GM23338 (cell line): ENCODE measurements around the gene SLC26A1. TPM values are rescaled to one million over a fixed set of nuclear protein-coding genes. Genes with fewer than 3 reads are reported as not detected.

Experiments
- ATAC-seq: fragments of 200-7000 bp; cut with Tn5 transposase; 3 replicates; pipeline ENCODE4 v1.9.1; 2020
- DNase-seq: peaks from one replicate; pipeline ENCODE4 v3.0.0-alpha.2; 2015; ENCODE audit warnings: low spot score
- H2AFZ ChIP-seq: fragments of 200-600 bp; sonication (generic); 2 replicates; pipeline ENCODE4 v1.8.0; 2016; ENCODE audit warnings: antibody characterized with exemption, mild to moderate bottlenecking, moderate library complexity
- H3F3A ChIP-seq: fragments of 200-600 bp; sonication (generic); replicated peaks from 2 replicates; pipeline ENCODE4 v1.8.0; 2017; ENCODE audit warnings: antibody characterized with exemption, mixed run types, low read depth
- H3K27ac ChIP-seq: fragments of 200-600 bp; sonication (generic); 2 replicates; pipeline ENCODE4 v1.6.1; 2016; ENCODE audit warnings: low read depth
- H3K27me3 ChIP-seq: fragments of 200-600 bp; sonication (generic); 2 replicates; pipeline ENCODE4 v1.8.0; 2016; ENCODE audit warnings: mild to moderate bottlenecking, mixed run types, moderate library complexity; ENCODE audit not compliant: insufficient read depth
- H3K36me3 ChIP-seq: fragments of 200-600 bp; sonication (generic); 2 replicates; pipeline ENCODE4 v1.8.0; 2016; ENCODE audit warnings: mild to moderate bottlenecking; ENCODE audit not compliant: insufficient read depth
- H3K4me1 ChIP-seq: fragments of 200-600 bp; sonication (generic); 2 replicates; pipeline ENCODE4 v1.8.0; 2016; ENCODE audit warnings: mild to moderate bottlenecking, moderate library complexity; ENCODE audit not compliant: insufficient read depth
- H3K4me2 ChIP-seq: fragments of 200-600 bp; sonication (generic); 2 replicates; pipeline ENCODE4 v1.7.1; 2017; ENCODE audit warnings: mixed run types
- H3K4me3 ChIP-seq: fragments of 200-600 bp; sonication (generic); 2 replicates; pipeline ENCODE4 v1.6.1; 2016; ENCODE audit warnings: mixed run types
- H3K79me2 ChIP-seq: fragments of 200-600 bp; sonication (generic); replicated peaks from 2 replicates; pipeline ENCODE4 v1.8.0; 2017; ENCODE audit warnings: mild to moderate bottlenecking; ENCODE audit not compliant: insufficient read depth
- H3K9me2 ChIP-seq: fragments of 200-600 bp; sonication (generic); 2 replicates; pipeline ENCODE4 v1.8.0; 2017; ENCODE audit not compliant: insufficient read depth
- H4K20me1 ChIP-seq: fragments of 200-600 bp; sonication (generic); replicated peaks from 2 replicates; pipeline ENCODE4 v1.8.0; 2017; ENCODE audit warnings: mild to moderate bottlenecking; ENCODE audit not compliant: insufficient read depth
- H3K27ac Mint-ChIP-seq: 2 replicates; pipeline ENCODE4 v1.8.0; 2020; ENCODE audit warnings: inconsistent platforms, mild to moderate bottlenecking, moderate library complexity, mixed read lengths
- H3K27me3 Mint-ChIP-seq: 3 replicates; pipeline ENCODE4 v1.8.0; 2022; ENCODE audit warnings: low read depth, mild to moderate bottlenecking, moderate library complexity, mixed read lengths, inconsistent platforms; ENCODE audit not compliant: insufficient read depth, poor library complexity
- H3K36me3 Mint-ChIP-seq: 3 replicates; pipeline ENCODE4 v1.8.0; 2021; ENCODE audit warnings: low read depth, mild to moderate bottlenecking, inconsistent platforms, moderate library complexity, mixed read lengths
- H3K4me1 Mint-ChIP-seq: 3 replicates; pipeline ENCODE4 v1.8.0; 2020; ENCODE audit warnings: mild to moderate bottlenecking, inconsistent platforms, mixed read lengths
- H3K4me3 Mint-ChIP-seq: 3 replicates; pipeline ENCODE4 v1.8.0; 2021; ENCODE audit warnings: moderate library complexity, mild to moderate bottlenecking, inconsistent platforms, mixed read lengths
- H3K9me3 Mint-ChIP-seq: 3 replicates; pipeline ENCODE4 v1.8.0; 2020; ENCODE audit warnings: moderate library complexity, mild to moderate bottlenecking, inconsistent platforms, mixed read lengths
- CREB1 ChIP-seq: fragments of 250-450 bp; sonication (Bioruptor Pico); IDR thresholded peaks from 2 replicates; pipeline ENCODE4 v1.5.0; 2020; ENCODE audit warnings: low read depth, mild to moderate bottlenecking, moderate library complexity
- EZH2 ChIP-seq: fragments of 200-600 bp; sonication (generic); IDR thresholded peaks from one replicate; pipeline ENCODE4 v1.8.0; 2017; ENCODE audit warnings: antibody characterized with exemption, mild to moderate bottlenecking, low read depth; ENCODE audit not compliant: unreplicated experiment
- EZH2phosphoT487 ChIP-seq: fragments of 200-600 bp; sonication (generic); IDR thresholded peaks from one replicate; pipeline ENCODE4 v1.8.1; 2018; ENCODE audit warnings: antibody characterized with exemption; ENCODE audit not compliant: unreplicated experiment
- JUNB ChIP-seq: IDR thresholded peaks from one replicate; pipeline ENCODE4 v1.6.1; 2016; ENCODE audit warnings: antibody characterized with exemption; ENCODE audit not compliant: unreplicated experiment
- NANOG ChIP-seq: IDR thresholded peaks from 2 replicates; pipeline ENCODE4 v1.6.1; 2016; ENCODE audit warnings: antibody characterized with exemption, borderline replicate concordance
- POLR2AphosphoS5 ChIP-seq: IDR thresholded peaks from 2 replicates; pipeline ENCODE4 v1.6.1; 2016; ENCODE audit warnings: antibody characterized with exemption, low read depth
- ZNF114 ChIP-seq: fragments of 250-450 bp; sonication (Bioruptor Pico); IDR thresholded peaks from 2 replicates; pipeline ENCODE4 v1.5.0; 2020; ENCODE audit warnings: mild to moderate bottlenecking, moderate library complexity
- ZNF331 ChIP-seq: fragments of 250-450 bp; sonication (Bioruptor Pico); IDR thresholded peaks from 2 replicates; pipeline ENCODE4 v1.5.0; 2020; ENCODE audit warnings: low read depth, mild to moderate bottlenecking, moderate library complexity
- polyA plus RNA-seq: library from polyadenylated mRNA; unstranded; fragments of >200 nt; fragmentation: Nextera tagmentation; extraction: Ambion mirVana; gene quantifications from 2 replicates; pipeline ENCODE4 v1.2.1, GENCODE V29; 2016
- total RNA-seq: library from RNA; depleted of rRNA; stranded (reverse); fragments of >200 nt; shearing (Covaris generic); gene quantifications from 2 replicates; pipeline ENCODE4 v1.2.3, GENCODE V29; 2014
- TF ChIP-seq, protein P1 (sequence below): fragments of 250-450 bp; sonication (Bioruptor Pico); IDR thresholded peaks from 2 replicates; pipeline ENCODE4 v1.5.0; 2020; ENCODE audit warnings: mild to moderate bottlenecking, moderate library complexity
- TF ChIP-seq, protein P2 (sequence below): IDR thresholded peaks from one replicate; pipeline ENCODE4 v1.6.1; 2018; ENCODE audit warnings: antibody characterized with exemption; ENCODE audit not compliant: unreplicated experiment
- TF ChIP-seq, protein P3 (sequence below): IDR thresholded peaks from 2 replicates; pipeline ENCODE4 v1.6.1; 2016; ENCODE audit warnings: antibody characterized with exemption

Gene SLC26A1
- total and polyA plus RNA-seq, 2 experiments from 2014 or later = 0.10 to 0.27 TPM

DNA sequence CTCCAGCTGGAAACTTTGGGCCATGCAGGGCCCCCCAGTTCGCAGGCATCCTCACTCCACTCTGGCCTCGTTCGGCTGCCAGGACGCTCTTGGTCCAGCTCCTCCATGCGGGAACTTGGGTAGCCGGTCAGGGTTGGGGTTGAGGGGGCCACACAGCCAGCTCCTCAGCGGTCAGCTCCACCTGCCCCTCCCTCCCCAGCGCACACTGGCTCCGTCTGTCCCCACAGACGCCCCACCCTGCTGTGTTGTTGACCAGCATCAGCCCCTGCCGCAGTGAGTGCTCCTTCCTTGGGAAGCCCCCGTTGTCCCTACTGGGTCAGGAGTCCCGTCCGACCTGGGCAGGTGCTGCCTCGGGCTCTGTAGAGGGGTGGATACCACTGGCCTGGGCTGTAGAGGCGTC lies 24.0 kb upstream of the SLC26A1 start:
- peaks cover 3% of the 10 kb centered on the region for H3K27me3 Mint-ChIP-seq
- H3K27ac Mint-ChIP-seq = no peak overlapping the region
- H3K9me3 Mint-ChIP-seq = no peaks in the 10 kb centered on the region
- H3K9me2 ChIP-seq = no peaks in the 10 kb centered on the region
- H3K27me3 ChIP-seq = no peaks in the 10 kb centered on the region
- peaks cover 6% of the 10 kb centered on the region; the same call in 1 of the 2 replicates for H4K20me1 ChIP-seq
- 0 out of 2 replicates have a peak, but pooled peaks cover 3% of the 10 kb centered on the region for H3K79me2 ChIP-seq
- H2AFZ ChIP-seq = no peak overlapping the region
- no peaks in the 10 kb centered on the region for H3F3A ChIP-seq
- no peaks in the 10 kb centered on the region; the same call in 1 of the 3 replicates for H3K4me1 Mint-ChIP-seq
- DNase-seq = no peak
- no peak overlapping the region for H3K27ac ChIP-seq
- no peak for ATAC-seq
- H3K4me2 ChIP-seq = no peak overlapping the region
- H3K36me3 ChIP-seq = no peaks in the 10 kb centered on the region
- no peak overlapping the region for H3K4me3 Mint-ChIP-seq
- TF ChIP-seq JUNB (no peak), NANOG (no peak), POLR2AphosphoS5 (no peak), CREB1 (CRISPR knock-in tag) (no peak), EZH2phosphoT487 (no peak), ZNF331 (no peak), EZH2 (no peak), ZNF114 (no peak)
- TF ChIP-seq, protein P1, sequence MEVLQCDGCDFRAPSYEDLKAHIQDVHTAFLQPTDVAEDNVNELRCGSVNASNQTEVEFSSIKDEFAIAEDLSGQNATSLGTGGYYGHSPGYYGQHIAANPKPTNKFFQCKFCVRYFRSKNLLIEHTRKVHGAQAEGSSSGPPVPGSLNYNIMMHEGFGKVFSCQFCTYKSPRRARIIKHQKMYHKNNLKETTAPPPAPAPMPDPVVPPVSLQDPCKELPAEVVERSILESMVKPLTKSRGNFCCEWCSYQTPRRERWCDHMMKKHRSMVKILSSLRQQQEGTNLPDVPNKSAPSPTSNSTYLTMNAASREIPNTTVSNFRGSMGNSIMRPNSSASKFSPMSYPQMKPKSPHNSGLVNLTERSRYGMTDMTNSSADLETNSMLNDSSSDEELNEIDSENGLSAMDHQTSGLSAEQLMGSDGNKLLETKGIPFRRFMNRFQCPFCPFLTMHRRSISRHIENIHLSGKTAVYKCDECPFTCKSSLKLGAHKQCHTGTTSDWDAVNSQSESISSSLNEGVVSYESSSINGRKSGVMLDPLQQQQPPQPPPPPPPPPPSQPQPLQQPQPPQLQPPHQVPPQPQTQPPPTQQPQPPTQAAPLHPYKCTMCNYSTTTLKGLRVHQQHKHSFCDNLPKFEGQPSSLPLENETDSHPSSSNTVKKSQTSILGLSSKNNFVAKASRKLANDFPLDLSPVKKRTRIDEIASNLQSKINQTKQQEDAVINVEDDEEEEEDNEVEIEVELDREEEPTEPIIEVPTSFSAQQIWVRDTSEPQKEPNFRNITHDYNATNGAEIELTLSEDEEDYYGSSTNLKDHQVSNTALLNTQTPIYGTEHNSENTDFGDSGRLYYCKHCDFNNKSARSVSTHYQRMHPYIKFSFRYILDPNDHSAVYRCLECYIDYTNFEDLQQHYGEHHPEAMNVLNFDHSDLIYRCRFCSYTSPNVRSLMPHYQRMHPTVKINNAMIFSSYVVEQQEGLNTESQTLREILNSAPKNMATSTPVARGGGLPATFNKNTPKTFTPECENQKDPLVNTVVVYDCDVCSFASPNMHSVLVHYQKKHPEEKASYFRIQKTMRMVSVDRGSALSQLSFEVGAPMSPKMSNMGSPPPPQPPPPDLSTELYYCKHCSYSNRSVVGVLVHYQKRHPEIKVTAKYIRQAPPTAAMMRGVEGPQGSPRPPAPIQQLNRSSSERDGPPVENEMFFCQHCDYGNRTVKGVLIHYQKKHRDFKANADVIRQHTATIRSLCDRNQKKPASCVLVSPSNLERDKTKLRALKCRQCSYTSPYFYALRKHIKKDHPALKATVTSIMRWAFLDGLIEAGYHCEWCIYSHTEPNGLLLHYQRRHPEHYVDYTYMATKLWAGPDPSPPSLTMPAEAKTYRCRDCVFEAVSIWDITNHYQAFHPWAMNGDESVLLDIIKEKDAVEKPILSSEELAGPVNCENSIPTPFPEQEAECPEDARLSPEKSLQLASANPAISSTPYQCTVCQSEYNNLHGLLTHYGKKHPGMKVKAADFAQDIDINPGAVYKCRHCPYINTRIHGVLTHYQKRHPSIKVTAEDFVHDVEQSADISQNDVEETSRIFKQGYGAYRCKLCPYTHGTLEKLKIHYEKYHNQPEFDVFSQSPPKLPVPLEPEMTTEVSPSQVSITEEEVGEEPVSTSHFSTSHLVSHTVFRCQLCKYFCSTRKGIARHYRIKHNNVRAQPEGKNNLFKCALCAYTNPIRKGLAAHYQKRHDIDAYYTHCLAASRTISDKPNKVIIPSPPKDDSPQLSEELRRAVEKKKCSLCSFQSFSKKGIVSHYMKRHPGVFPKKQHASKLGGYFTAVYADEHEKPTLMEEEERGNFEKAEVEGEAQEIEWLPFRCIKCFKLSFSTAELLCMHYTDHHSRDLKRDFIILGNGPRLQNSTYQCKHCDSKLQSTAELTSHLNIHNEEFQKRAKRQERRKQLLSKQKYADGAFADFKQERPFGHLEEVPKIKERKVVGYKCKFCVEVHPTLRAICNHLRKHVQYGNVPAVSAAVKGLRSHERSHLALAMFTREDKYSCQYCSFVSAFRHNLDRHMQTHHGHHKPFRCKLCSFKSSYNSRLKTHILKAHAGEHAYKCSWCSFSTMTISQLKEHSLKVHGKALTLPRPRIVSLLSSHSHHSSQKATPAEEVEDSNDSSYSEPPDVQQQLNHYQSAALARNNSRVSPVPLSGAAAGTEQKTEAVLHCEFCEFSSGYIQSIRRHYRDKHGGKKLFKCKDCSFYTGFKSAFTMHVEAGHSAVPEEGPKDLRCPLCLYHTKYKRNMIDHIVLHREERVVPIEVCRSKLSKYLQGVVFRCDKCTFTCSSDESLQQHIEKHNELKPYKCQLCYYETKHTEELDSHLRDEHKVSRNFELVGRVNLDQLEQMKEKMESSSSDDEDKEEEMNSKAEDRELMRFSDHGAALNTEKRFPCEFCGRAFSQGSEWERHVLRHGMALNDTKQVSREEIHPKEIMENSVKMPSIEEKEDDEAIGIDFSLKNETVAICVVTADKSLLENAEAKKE (CRISPR knock-in tag) = no peak
- TF ChIP-seq, protein P2, sequence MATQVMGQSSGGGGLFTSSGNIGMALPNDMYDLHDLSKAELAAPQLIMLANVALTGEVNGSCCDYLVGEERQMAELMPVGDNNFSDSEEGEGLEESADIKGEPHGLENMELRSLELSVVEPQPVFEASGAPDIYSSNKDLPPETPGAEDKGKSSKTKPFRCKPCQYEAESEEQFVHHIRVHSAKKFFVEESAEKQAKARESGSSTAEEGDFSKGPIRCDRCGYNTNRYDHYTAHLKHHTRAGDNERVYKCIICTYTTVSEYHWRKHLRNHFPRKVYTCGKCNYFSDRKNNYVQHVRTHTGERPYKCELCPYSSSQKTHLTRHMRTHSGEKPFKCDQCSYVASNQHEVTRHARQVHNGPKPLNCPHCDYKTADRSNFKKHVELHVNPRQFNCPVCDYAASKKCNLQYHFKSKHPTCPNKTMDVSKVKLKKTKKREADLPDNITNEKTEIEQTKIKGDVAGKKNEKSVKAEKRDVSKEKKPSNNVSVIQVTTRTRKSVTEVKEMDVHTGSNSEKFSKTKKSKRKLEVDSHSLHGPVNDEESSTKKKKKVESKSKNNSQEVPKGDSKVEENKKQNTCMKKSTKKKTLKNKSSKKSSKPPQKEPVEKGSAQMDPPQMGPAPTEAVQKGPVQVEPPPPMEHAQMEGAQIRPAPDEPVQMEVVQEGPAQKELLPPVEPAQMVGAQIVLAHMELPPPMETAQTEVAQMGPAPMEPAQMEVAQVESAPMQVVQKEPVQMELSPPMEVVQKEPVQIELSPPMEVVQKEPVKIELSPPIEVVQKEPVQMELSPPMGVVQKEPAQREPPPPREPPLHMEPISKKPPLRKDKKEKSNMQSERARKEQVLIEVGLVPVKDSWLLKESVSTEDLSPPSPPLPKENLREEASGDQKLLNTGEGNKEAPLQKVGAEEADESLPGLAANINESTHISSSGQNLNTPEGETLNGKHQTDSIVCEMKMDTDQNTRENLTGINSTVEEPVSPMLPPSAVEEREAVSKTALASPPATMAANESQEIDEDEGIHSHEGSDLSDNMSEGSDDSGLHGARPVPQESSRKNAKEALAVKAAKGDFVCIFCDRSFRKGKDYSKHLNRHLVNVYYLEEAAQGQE = no peak
- TF ChIP-seq, protein P3, sequence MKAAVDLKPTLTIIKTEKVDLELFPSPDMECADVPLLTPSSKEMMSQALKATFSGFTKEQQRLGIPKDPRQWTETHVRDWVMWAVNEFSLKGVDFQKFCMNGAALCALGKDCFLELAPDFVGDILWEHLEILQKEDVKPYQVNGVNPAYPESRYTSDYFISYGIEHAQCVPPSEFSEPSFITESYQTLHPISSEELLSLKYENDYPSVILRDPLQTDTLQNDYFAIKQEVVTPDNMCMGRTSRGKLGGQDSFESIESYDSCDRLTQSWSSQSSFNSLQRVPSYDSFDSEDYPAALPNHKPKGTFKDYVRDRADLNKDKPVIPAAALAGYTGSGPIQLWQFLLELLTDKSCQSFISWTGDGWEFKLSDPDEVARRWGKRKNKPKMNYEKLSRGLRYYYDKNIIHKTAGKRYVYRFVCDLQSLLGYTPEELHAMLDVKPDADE = no peak
- no peaks in the 10 kb centered on the region; the same call in 2 of the 3 replicates for H3K36me3 Mint-ChIP-seq
- H3K4me3 ChIP-seq = no peak overlapping the region
- H3K4me1 ChIP-seq = no peaks in the 10 kb centered on the region
